IMR-90 (cell line): Measurements from ENCODE around the gene TSR1. TPM values are rescaled to one million over a fixed set of nuclear protein-coding genes. Genes with fewer than 3 reads are reported as not detected.

Source experiments
- ATAC-seq: fragments of 200-7000 bp; cut with Tn5 transposase; 2 replicates; pipeline ENCODE4 v1.9.1; 2020; ENCODE audit warnings: low read depth, mild to moderate bottlenecking, moderate library complexity
- BruUV-seq: library from RNA; stranded (reverse); fragments of 400-500 nt; replicated peaks from 2 replicates; lab custom pipeline; 2021; lab: Mats Ljungman, UMichigan
- CTCF ChIA-PET: fragments of 300-600 bp; formaldehyde crosslinking; extraction: SDS; loops from one replicate; lab custom pipeline; 2021; ENCODE audit warnings: antibody characterized with exemption; lab: Yijun Ruan, JAX
- POLR2A ChIA-PET: fragments of 300-600 bp; sonication (Branson Sonifier 250); formaldehyde crosslinking; loops from one replicate; lab custom pipeline; 2022; ENCODE audit warnings: antibody characterized with exemption; ENCODE audit not compliant: unreplicated experiment; lab: Charles Lee
- DNase-seq: peaks from one replicate; pipeline ENCODE4 v3.0.0; 2013
- H2AFZ ChIP-seq: replicated peaks from 2 replicates; pipeline ENCODE3; 2013; ENCODE audit warnings: low read length, mild to moderate bottlenecking; ENCODE audit not compliant: poor library complexity
- H2AK5ac ChIP-seq: 2 replicates; pipeline ENCODE4 v1.6.1; 2013; ENCODE audit warnings: low read depth, low read length, inconsistent platforms
- H2AK9ac ChIP-seq: replicated peaks from 2 replicates; pipeline ENCODE3; 2013; ENCODE audit warnings: mild to moderate bottlenecking, low read depth, low read length, moderate library complexity; ENCODE audit not compliant: poor library complexity
- H2BK120ac ChIP-seq: 2 replicates; pipeline ENCODE4 v1.6.1; 2013; ENCODE audit warnings: low read depth, low read length, inconsistent platforms
- H2BK15ac ChIP-seq: 3 replicates; pipeline ENCODE4 v1.6.1; 2013; ENCODE audit warnings: low read depth, low read length, inconsistent platforms
- H2BK20ac ChIP-seq: 2 replicates; pipeline ENCODE4 v1.6.1; 2013; ENCODE audit warnings: low read depth, mild to moderate bottlenecking, inconsistent platforms, low read length, moderate library complexity
- H2BK5ac ChIP-seq: 2 replicates; pipeline ENCODE4 v1.6.1; 2013; ENCODE audit warnings: mild to moderate bottlenecking, low read depth, low read length, inconsistent platforms; ENCODE audit not compliant: poor library complexity, severe bottlenecking
- H3K14ac ChIP-seq: replicated peaks from 2 replicates; pipeline ENCODE4 v1.6.1; 2013; ENCODE audit warnings: low read depth, low read length, inconsistent platforms
- H3K18ac ChIP-seq: 2 replicates; pipeline ENCODE4 v1.6.1; 2013; ENCODE audit warnings: low read depth, low read length, control low read depth
- H3K23ac ChIP-seq: 2 replicates; pipeline ENCODE4 v1.6.1; 2013; ENCODE audit warnings: low read depth, low read length, inconsistent platforms
- H3K27ac ChIP-seq: 2 replicates; pipeline ENCODE4 v1.5.1; 2013; ENCODE audit warnings: mild to moderate bottlenecking, control low read depth, low read length; ENCODE audit not compliant: insufficient read depth
- H3K27me3 ChIP-seq: 2 replicates; pipeline ENCODE4 v1.6.1; 2013; ENCODE audit warnings: low read length; ENCODE audit not compliant: control insufficient read depth, insufficient read depth
- H3K36me3 ChIP-seq: 2 replicates; pipeline ENCODE4 v1.6.1; 2013; ENCODE audit warnings: low read length, mixed read lengths; ENCODE audit not compliant: control insufficient read depth, insufficient read depth
- H3K4ac ChIP-seq: 2 replicates; pipeline ENCODE4 v1.6.1; 2013; ENCODE audit warnings: low read depth, low read length, inconsistent platforms
- H3K4me1 ChIP-seq: 2 replicates; pipeline ENCODE4 v1.6.1; 2013; ENCODE audit warnings: low read length, mixed read lengths; ENCODE audit not compliant: control insufficient read depth, insufficient read depth
- H3K4me2 ChIP-seq: 2 replicates; pipeline ENCODE4 v1.6.1; 2013; ENCODE audit warnings: low read depth, mild to moderate bottlenecking, control low read depth, low read length, moderate library complexity
- H3K4me3 ChIP-seq: 2 replicates; pipeline ENCODE4 v1.5.1; 2013; ENCODE audit warnings: low read depth, mild to moderate bottlenecking, control low read depth, low read length, moderate library complexity; ENCODE audit not compliant: insufficient read depth
- H3K56ac ChIP-seq: 2 replicates; pipeline ENCODE4 v1.6.1; 2013; ENCODE audit warnings: low read length, inconsistent platforms; ENCODE audit not compliant: insufficient read depth; ENCODE audit errors: extremely low read depth
- H3K79me1 ChIP-seq, 2 experiments: 2 replicates each; pipeline ENCODE4 v1.6.1; 2013; ENCODE audit warnings: low read length in 2 of 2, inconsistent platforms in 1 of 2, low read depth in 1 of 2
- H3K9ac ChIP-seq: 2 replicates; pipeline ENCODE4 v1.6.1; 2013; ENCODE audit warnings: low read depth, low read length, control low read depth
- H3K9me1 ChIP-seq: 2 replicates; pipeline ENCODE4 v1.6.1; 2013; ENCODE audit warnings: low read length, inconsistent platforms; ENCODE audit not compliant: insufficient read depth
- H3K9me3 ChIP-seq: 2 replicates; pipeline ENCODE4 v1.6.1; 2013; ENCODE audit warnings: low read length; ENCODE audit not compliant: control insufficient read depth, insufficient read depth
- H4K20me1 ChIP-seq: 2 replicates; pipeline ENCODE4 v1.6.1; 2013; ENCODE audit warnings: low read length, inconsistent platforms; ENCODE audit not compliant: insufficient read depth
- H4K5ac ChIP-seq: 2 replicates; pipeline ENCODE4 v1.6.1; 2013; ENCODE audit warnings: mild to moderate bottlenecking, low read depth, low read length, control low read depth
- H4K8ac ChIP-seq, 2 experiments: 2 replicates each; pipeline ENCODE4 v1.6.1; 2013; ENCODE audit warnings: low read depth in 2 of 2, low read length in 2 of 2, control low read depth in 1 of 2, inconsistent platforms in 1 of 2
- H4K91ac ChIP-seq: 2 replicates; pipeline ENCODE4 v1.6.1; 2013; ENCODE audit warnings: low read depth, low read length, inconsistent platforms; ENCODE audit not compliant: insufficient read depth
- BHLHE40 ChIP-seq: fragments of 150-350 bp; IDR thresholded peaks from 2 replicates; pipeline ENCODE4 v1.6.1; 2016; ENCODE audit warnings: mild to moderate bottlenecking, low read depth, low read length
- CEBPB ChIP-seq: IDR thresholded peaks from 2 replicates; pipeline ENCODE4 v1.6.1; 2012; ENCODE audit warnings: low read depth, low read length, improper control_type of control experiment
- CHD1 ChIP-seq: IDR thresholded peaks from 2 replicates; pipeline ENCODE4 v1.6.1; 2012; ENCODE audit warnings: low read depth, low read length, improper control_type of control experiment
- ELK1 ChIP-seq: fragments of 150-350 bp; IDR thresholded peaks from 2 replicates; pipeline ENCODE4 v1.6.1; 2016; ENCODE audit warnings: low read depth, mild to moderate bottlenecking, low read length, moderate library complexity, borderline replicate concordance
- FOS ChIP-seq: fragments of 150-350 bp; IDR thresholded peaks from 2 replicates; pipeline ENCODE4 v1.6.1; 2016; ENCODE audit warnings: low read depth, low read length
- MAZ ChIP-seq: IDR thresholded peaks from 2 replicates; pipeline ENCODE4 v1.6.1; 2012; ENCODE audit warnings: low read depth, mild to moderate bottlenecking, low read length, improper control_type of control experiment, moderate library complexity, borderline replicate concordance
- MXI1 ChIP-seq: IDR thresholded peaks from 2 replicates; pipeline ENCODE4 v1.6.1; 2012; ENCODE audit warnings: low read depth, mild to moderate bottlenecking, low read length, moderate library complexity, borderline replicate concordance
- POLR2A ChIP-seq: IDR thresholded peaks from 2 replicates; pipeline ENCODE4 v1.6.1; 2012; ENCODE audit warnings: mild to moderate bottlenecking, low read depth, low read length
- RAD21 ChIP-seq: IDR thresholded peaks from 2 replicates; pipeline ENCODE4 v1.6.1; 2012; ENCODE audit warnings: low read length, improper control_type of control experiment
- RCOR1 ChIP-seq: IDR thresholded peaks from 2 replicates; pipeline ENCODE4 v1.6.1; 2012; ENCODE audit warnings: mild to moderate bottlenecking, low read length, improper control_type of control experiment; ENCODE audit not compliant: insufficient replicate concordance
- RFX5 ChIP-seq: IDR thresholded peaks from 2 replicates; pipeline ENCODE4 v1.8.0; 2012; ENCODE audit warnings: low read depth, mild to moderate bottlenecking, low read length, moderate library complexity
- SMC3 ChIP-seq: fragments of 150-350 bp; IDR thresholded peaks from 2 replicates; pipeline ENCODE4 v1.6.1; 2016; ENCODE audit warnings: low read depth, mild to moderate bottlenecking, antibody characterized with exemption, low read length, moderate library complexity
- USF2 ChIP-seq: fragments of 150-350 bp; IDR thresholded peaks from 2 replicates; pipeline ENCODE4 v1.6.1; 2017; ENCODE audit warnings: mild to moderate bottlenecking, antibody characterized with exemption, low read length, low read depth
- WGBS, 2 experiments: methylation state at CpG; one replicate each; pipeline versions ENCODE4 v1.1.5 to v1.1.7; 2013; ENCODE audit warnings: missing lambda C conversion rate in 2 of 2; ENCODE audit not compliant: insufficient read length in 1 of 2; ENCODE audit errors: extremely low coverage in 2 of 2; 5-methylcytosine and 5-hydroxymethylcytosine counted together
- dilution Hi-C: fragments of 300-500 bp; cut with HindIII; formaldehyde crosslinking; loops from one replicate; pipeline ENCODE4 v1.14.3; 2018; ENCODE audit warnings: low sequenced_read_pairs; ENCODE audit not compliant: unreplicated experiment
- in situ Hi-C: fragments of 300-500 bp; cut with MboI; formaldehyde crosslinking; loops from 3 replicates; pipeline ENCODE4 v1.14.3; 2019; ENCODE audit warnings: low sequenced_read_pairs, inconsistent platforms, mixed read lengths
- intact Hi-C: fragments of 100-400 bp; cut with micrococcal nuclease; formaldehyde crosslinking; loops from 2 replicates; pipeline ENCODE4 v1.10.0; 2022
- polyA plus RNA-seq, 3 experiments: library from polyadenylated mRNA; depleted of rRNA; stranded (reverse); fragments of >200 nt; gene quantifications; 2 replicates each; pipeline ENCODE4 v1.2.3, GENCODE V29; 2012; ENCODE audit warnings: low replicate concordance in 1 of 3
- total RNA-seq: library from RNA; depleted of rRNA; stranded (reverse); fragments of >200 nt; gene quantifications from 2 replicates; pipeline ENCODE4 v1.2.3, GENCODE V29; 2012

The TSR1 gene
- total and polyA plus RNA-seq, 2 of the 4 experiments (the other 2 are of a cell fraction): 22.6 to 72.6 TPM

DNA sequence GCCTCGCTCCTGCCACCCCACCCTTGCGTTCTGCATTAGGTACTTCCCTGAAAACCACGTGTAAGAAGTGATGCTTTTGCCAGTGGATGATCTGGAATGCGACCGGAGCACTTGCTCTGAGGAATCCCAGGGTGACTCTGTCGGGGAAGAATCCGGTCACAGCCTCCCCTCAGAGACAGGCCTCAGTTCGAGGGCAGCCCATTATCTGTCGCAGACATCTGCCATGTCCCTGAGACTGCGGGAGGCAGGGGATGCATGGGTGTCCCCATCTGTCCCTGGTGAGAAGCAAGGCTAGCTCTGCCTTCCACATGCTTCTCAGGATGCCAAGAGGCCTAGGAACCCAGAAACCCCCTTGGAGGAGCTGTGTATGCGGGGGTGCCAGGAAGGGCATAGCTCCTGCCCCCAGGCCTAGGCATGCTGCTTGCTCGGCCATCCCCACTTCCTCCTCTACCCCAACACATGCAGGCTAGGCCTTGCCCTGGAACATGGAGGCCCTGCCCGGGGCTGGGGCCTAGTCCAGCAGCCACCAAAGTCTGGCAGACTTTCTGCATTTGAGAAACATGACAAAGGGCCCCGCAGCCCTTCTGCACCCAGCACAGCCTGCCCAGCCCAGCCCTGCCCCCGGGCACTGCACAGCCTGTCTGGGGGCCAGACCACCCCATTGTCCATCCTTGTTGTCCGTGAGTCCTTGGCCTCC lies 44.1 kb upstream of the TSR1 start (continued):
- no peak for TF ChIP-seq RFX5

- H4K20me1 ChIP-seq: peaks cover 3% of the 10 kb centered on the region; the same call in 1 of the 2 replicates
- H2BK20ac ChIP-seq: no peak overlapping the region
- H2BK15ac ChIP-seq: no peak overlapping the region
- H3K9me1 ChIP-seq: 0 out of 2 replicates have a peak, but pooled peaks cover 3% of the 10 kb centered on the region
- H4K8ac ChIP-seq: no peak overlapping the region
- H3K4me1 ChIP-seq: peaks cover 2% of the 10 kb centered on the region; the same call in 1 of the 2 replicates
- no peak overlapping the region for H3K56ac ChIP-seq
- no peak overlapping the region for H2AFZ ChIP-seq
- H3K9ac ChIP-seq: no peak overlapping the region
- H4K91ac ChIP-seq: no peak overlapping the region
- no peak overlapping the region for H2AK5ac ChIP-seq
- no peak overlapping the region for H3K23ac ChIP-seq
- dilution Hi-C loops: no loop called here
- ChIA-PET POLR2A (no interaction called here), CTCF (interaction anchor here (1.4 kb wide), 1 partner anchor 37 kb away, joined by 5 read pairs; no protein-coding TSS in a partner anchor)
- no peak overlapping the region for H4K5ac ChIP-seq
- no peak overlapping the region for H3K18ac ChIP-seq
- no peak overlapping the region for H3K4ac ChIP-seq
- H3K9me3 ChIP-seq: no peaks in the 10 kb centered on the region
- no TSS peak for BruUV-seq
- no peak overlapping the region for H2AK9ac ChIP-seq
- DNase-seq (no peak), ATAC-seq (no peak)
- no peak overlapping the region for H3K14ac ChIP-seq
- peaks cover 50% of the 10 kb centered on the region for H3K36me3 ChIP-seq
- no peak overlapping the region for H3K27ac ChIP-seq
- 86% methylated on average over 19 of the region's 25 CpGs; no CpG with 5 or more reads in 1 of the 2 experiments for WGBS, 2 experiments
- H3K4me3 ChIP-seq: no peak overlapping the region
- no peak overlapping the region for H2BK120ac ChIP-seq
- in situ Hi-C loops: loop anchor here (5.0 kb wide), 1 partner anchor 33 kb away; no protein-coding TSS in a partner anchor
- no peak overlapping the region for H3K4me2 ChIP-seq
- intact Hi-C loops: no loop called here
- no peaks in the 10 kb centered on the region for H3K27me3 ChIP-seq
- H3K79me1 ChIP-seq: peaks cover 0 to 3% of the 10 kb centered on the region in 2 experiments; a peak in 1 of 4 replicates
- no peak overlapping the region for H2BK5ac ChIP-seq
- TF ChIP-seq ELK1 (no peak), RCOR1 (no peak), MXI1 (no peak), USF2 (no peak), BHLHE40 (no peak), SMC3 (no peak), FOS (no peak), MAZ (no peak), CEBPB (no peak), CHD1 (no peak), RAD21 (no peak), RFX5 (no peak), POLR2A (no peak)
Measured at GRCh38 chr17:2379489-2380225, 43.4 kb upstream of the TSR1 start.
